Aorta (tissue), 5 donors: ENCODE measurements around the gene KCNT1. TPM values are rescaled to one million over a fixed set of nuclear protein-coding genes. Genes with fewer than 3 reads are reported as not detected.

Experiments
- ATAC-seq: fragments of 200-7000 bp; cut with Tn5 transposase; one replicate; pipeline ENCODE4 v1.9.1; 2022; ENCODE audit warnings: moderate library complexity; ENCODE audit not compliant: low FRiP score
- DNase-seq, 2 donors: peaks; one replicate each; pipeline ENCODE4 v3.0.0-alpha.2; 2020
- H3K27ac ChIP-seq, 2 donors: one replicate each; pipeline ENCODE4 v1.5.1; 2013; ENCODE audit warnings: low read length in 2 of 2, mild to moderate bottlenecking in 2 of 2, moderate library complexity in 2 of 2, control low read depth in 1 of 2, inconsistent platforms in 1 of 2, low read depth in 1 of 2
- H3K27me3 ChIP-seq, 2 donors: one replicate each; pipeline ENCODE4 v1.6.1; 2013; ENCODE audit warnings: control low read depth in 1 of 2, low read length in 1 of 2, mild to moderate bottlenecking in 1 of 2, moderate library complexity in 1 of 2; ENCODE audit not compliant: insufficient read depth in 2 of 2, control insufficient read depth in 1 of 2
- H3K36me3 ChIP-seq, 2 donors: one replicate each; pipeline ENCODE4 v1.6.1; 2013; ENCODE audit warnings: control low read depth in 1 of 2, low read length in 1 of 2, mild to moderate bottlenecking in 1 of 2; ENCODE audit not compliant: insufficient read depth in 2 of 2, control insufficient read depth in 1 of 2
- H3K4me1 ChIP-seq, 2 donors: one replicate each; pipeline ENCODE4 v1.6.1; 2013; ENCODE audit warnings: low read length in 2 of 2, control low read depth in 1 of 2, mild to moderate bottlenecking in 1 of 2, moderate library complexity in 1 of 2; ENCODE audit not compliant: insufficient read depth in 2 of 2, control insufficient read depth in 1 of 2
- H3K4me3 ChIP-seq, 2 donors: one replicate each; pipeline ENCODE4 v1.5.1; 2013; ENCODE audit warnings: low read length in 2 of 2, control low read depth in 1 of 2, mild to moderate bottlenecking in 1 of 2
- H3K9me3 ChIP-seq: one replicate; pipeline ENCODE4 v1.6.1; 2013; ENCODE audit warnings: mild to moderate bottlenecking, low read length; ENCODE audit not compliant: control insufficient read depth
- WGBS, 2 donors: extraction: QIAGEN DNeasy Blood & Tissue Kit; methylation state at CpG; one replicate each; pipeline ENCODE4 v1.1.7; 2013; 5-methylcytosine and 5-hydroxymethylcytosine counted together
- intact Hi-C, 2 donors: fragments of 100-400 bp; cut with DNase I; formaldehyde crosslinking; loops; one replicate each; pipeline versions ENCODE4 v1.14.2 to v1.15.0; 2022
- polyA plus RNA-seq, 2 donors: library from polyadenylated mRNA; stranded (reverse); fragments of 200-250 nt; gene quantifications; one replicate each; pipeline ENCODE4 v1.2.3, GENCODE V29; 2013
- total RNA-seq, 2 donors: library from RNA; stranded (reverse); fragmentation: NEBNext Ultra II Directional; extraction: Animal tissue kit (Norgen Biotek cat#: 25700); gene quantifications; one replicate each; pipeline ENCODE4 v1.2.1, GENCODE V29; 2021
- donor health status: healthy with polysubstance abuse.
- donor health status: Bipolar disorder and iron deficiency.
- donor health status: DM: no; HTN: no; CAD: no.
- donor health status: DM: no; HTN: no; CAD: no.
- donor health status: DM: yes; HTN: yes; CAD: no.

KCNT1 gene
- total and polyA plus RNA-seq, 4 donors: 0.16 to 0.78 TPM; not detected in 2

DNA sequence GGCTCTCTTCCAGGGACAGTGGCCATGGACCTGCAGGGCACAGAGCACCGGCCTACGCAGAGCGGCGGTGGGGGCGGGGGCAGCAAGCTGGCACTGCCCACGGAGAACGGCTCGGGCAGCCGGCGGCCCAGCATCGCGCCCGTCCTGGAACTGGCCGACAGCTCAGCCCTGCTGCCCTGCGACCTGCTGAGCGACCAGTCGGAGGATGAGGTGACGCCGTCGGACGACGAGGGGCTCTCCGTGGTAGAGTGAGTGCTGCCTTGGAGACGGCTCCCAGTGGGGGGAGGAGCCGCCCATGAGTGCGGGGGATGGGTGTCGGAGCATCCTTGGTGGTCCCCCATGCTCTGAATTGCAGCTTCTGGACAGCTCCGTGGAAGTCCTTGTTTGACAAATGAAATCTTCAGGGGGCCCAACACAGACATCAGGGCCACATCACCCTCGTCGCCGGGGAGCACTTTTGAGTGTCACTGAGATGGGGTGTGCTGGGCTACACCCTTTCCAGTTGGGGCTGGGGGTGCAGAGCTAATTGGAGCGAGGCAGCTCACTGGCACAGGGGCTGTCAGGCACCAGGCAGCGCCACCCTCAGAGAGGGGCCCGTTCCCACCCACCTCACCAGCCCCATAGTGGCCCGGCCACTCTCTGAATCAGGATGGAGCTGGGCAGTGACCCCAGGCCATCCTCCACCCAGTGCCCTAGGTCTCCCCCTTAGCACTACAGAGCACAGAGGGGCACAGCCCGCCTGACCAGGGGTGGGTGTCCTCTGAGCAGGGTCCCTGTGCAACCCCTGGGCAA lies 70.9 kb downstream of the KCNT1 start:
- Histone ChIP-seq H3K4me3 (no peak overlapping the region), H3K4me1 (no peaks in the 10 kb centered on the region), H3K9me3 (no peaks in the 10 kb centered on the region), H3K27me3 (no peaks in the 10 kb centered on the region), H3K27ac (no peak overlapping the region), H3K36me3 (no peaks in the 10 kb centered on the region)
- intact Hi-C loops: loop anchor here in 1 of 2 donors (10.0 kb wide), 1 partner anchor 58 kb away; no protein-coding TSS in a partner anchor
- no peak for DNase-seq
- WGBS, 2 donors: 75 to 76% methylated on average over 36 of the region's 36 CpGs
- no peak for ATAC-seq

DNA sequence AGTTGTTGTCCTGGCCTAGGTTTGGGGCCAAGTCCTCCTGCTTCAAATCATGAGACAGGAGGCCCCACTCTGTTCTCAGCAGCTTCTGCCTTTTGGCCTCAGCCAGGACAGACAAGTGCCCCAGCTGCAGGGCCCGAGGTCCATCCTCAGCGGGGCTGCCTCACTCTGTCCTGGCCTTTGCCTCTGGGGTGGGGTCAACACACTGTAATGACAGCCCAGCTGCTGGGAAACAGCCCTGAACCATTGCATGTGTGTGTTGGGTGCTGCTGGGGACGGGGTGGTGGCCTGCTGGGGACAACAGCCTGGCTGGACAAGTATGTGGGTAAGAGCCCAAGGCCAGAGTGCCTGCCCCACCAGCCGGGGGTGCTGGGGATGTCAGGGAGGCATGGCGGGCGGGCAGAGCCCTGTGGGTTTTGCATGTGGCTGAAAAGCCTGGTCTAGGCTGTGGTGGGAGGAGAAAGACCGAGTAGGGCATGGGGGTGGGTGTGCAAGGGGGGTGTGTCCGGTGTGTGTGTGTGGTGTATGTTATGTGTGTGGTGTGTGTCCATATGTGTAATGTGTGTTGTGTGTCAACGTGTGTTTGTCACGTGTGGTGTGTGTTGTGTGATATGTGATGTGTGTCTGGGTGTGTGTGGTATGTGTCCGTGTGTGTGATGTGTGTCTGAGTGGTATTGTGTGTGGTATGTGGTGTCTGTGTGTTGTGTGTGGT lies 71.7 kb downstream of the KCNT1 start:
- H3K9me3 ChIP-seq: no peaks in the 10 kb centered on the region
- H3K27me3 ChIP-seq: no peaks in the 10 kb centered on the region
- H3K4me1 ChIP-seq: no peaks in the 10 kb centered on the region
- no peak for ATAC-seq
- intact Hi-C loops: loop anchor here in 1 of 2 donors (10.0 kb wide), 1 partner anchor 59 kb away; no protein-coding TSS in a partner anchor
- H3K27ac ChIP-seq: no peak overlapping the region
- no peak for DNase-seq
- H3K36me3 ChIP-seq: no peaks in the 10 kb centered on the region
- no peak overlapping the region for H3K4me3 ChIP-seq
- WGBS, 2 donors: 82 to 84% methylated on average over 11 of the region's 11 CpGs

DNA sequence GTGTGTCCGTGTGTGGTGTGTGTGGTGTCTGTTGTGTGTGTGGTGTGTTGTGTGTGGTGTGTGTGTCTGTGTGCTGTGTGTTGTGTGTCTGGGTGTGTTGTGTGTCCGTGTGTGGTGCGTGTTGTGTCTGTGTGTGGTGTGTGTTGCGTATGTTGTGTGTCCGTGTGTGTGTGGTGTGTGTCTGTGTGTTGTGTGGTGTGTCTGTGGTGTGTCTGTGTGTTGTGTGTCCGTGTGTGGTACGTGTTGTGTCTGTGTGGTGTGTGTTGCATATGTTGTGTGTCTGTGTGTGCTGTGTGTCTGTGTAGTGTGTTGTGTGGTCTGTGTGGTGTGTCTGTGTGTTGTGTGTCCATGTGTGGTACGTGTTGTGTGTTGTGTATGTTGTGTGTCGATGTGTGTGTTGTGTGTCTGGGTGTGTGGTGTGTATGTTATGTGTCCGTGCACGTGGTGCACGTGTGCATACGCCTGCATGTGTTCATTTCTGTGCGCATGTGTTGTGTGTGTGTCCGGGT lies 72.3 kb downstream of the KCNT1 start:
- no peaks in the 10 kb centered on the region for H3K9me3 ChIP-seq
- H3K27ac ChIP-seq: no peak overlapping the region
- no peak overlapping the region for H3K4me3 ChIP-seq
- H3K27me3 ChIP-seq: no peaks in the 10 kb centered on the region
- WGBS, 2 donors: 93% methylated on average over 15 of the region's 15 CpGs
- no peaks in the 10 kb centered on the region for H3K36me3 ChIP-seq
- H3K4me1 ChIP-seq: no peaks in the 10 kb centered on the region
- DNase-seq: no peak
- no peak for ATAC-seq
- intact Hi-C loops: loop anchor here in 1 of 2 donors (10.0 kb wide), 1 partner anchor 59 kb away; no protein-coding TSS in a partner anchor

DNA sequence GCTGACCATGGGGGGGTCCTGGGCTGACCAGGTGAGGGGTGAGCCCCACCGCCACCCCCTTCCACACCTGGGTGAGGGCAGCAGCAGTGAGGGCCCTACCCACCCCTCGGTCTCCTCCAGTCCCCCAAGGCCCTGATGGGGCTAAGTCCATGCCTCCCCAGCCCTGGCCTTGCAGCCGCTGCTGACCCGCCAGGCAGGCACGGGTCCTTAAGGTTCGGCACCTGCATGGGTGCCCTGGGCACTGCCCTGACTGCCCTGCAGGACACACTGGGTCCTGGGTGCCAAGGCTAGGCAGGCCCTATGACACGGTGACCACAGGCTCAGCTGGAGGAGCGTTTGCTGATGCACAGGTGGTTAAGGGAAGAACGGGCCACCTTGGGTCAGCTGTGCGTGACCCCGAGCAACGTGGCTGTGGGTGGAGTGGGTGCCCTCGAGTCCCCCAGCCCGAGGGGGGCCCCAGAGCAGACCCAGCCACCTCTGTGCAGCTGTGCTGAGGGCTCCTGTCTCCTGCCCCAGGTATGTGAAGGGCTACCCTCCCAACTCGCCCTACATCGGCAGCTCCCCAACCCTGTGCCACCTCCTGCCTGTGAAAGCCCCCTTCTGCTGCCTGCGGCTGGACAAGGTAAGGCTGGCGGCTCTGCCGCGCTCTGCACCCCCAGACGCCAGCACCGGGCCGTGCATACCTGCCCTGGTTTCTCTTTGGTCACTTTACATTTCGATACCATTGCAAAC lies 73.0 kb downstream of the KCNT1 start:
- no peak for DNase-seq

DNA sequence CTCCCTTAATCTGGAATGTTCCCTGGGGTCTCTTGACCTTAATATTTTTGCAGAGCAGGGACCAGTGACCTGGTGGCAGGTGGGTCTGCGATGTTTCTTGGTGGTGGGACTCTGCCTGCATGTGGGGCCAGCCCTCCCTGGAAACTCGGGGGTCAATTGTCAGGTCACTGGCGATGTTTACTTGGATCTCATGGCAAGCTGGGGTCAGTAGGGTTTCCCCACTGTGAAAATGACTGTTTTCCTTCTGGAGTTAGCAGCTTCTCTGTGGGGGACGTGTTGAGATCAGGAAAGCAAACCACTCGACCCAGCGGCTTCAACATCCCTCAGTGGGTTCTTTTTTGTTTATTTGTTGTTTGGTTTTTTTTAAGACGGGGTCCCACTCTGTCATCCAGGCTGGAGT lies 73.9 kb downstream of the KCNT1 start:
- DNase-seq (no peak), ATAC-seq (no peak)
- Histone ChIP-seq H3K4me1 (no peaks in the 10 kb centered on the region), H3K4me3 (no peak overlapping the region), H3K36me3 (no peaks in the 10 kb centered on the region), H3K27ac (no peak overlapping the region), H3K9me3 (no peaks in the 10 kb centered on the region), H3K27me3 (no peaks in the 10 kb centered on the region)
- WGBS, 2 donors: 56 to 58% methylated on average over 7 of the region's 7 CpGs
- intact Hi-C loops: loop anchor here in 1 of 2 donors (10.0 kb wide), 1 partner anchor 61 kb away; no protein-coding TSS in a partner anchor

More for the DNA sequence above, 73.0 kb downstream of the KCNT1 start:
- Histone ChIP-seq H3K27ac (no peak overlapping the region), H3K27me3 (no peaks in the 10 kb centered on the region), H3K4me1 (no peaks in the 10 kb centered on the region), H3K4me3 (no peak overlapping the region), H3K9me3 (no peaks in the 10 kb centered on the region), H3K36me3 (no peaks in the 10 kb centered on the region)
- peak; percentile 8 for ATAC-seq
- WGBS, 2 donors: 82 to 84% methylated on average over 24 of the region's 24 CpGs
- intact Hi-C loops: loop anchor here in 1 of 2 donors (10.0 kb wide), 1 partner anchor 60 kb away; no protein-coding TSS in a partner anchor

DNA sequence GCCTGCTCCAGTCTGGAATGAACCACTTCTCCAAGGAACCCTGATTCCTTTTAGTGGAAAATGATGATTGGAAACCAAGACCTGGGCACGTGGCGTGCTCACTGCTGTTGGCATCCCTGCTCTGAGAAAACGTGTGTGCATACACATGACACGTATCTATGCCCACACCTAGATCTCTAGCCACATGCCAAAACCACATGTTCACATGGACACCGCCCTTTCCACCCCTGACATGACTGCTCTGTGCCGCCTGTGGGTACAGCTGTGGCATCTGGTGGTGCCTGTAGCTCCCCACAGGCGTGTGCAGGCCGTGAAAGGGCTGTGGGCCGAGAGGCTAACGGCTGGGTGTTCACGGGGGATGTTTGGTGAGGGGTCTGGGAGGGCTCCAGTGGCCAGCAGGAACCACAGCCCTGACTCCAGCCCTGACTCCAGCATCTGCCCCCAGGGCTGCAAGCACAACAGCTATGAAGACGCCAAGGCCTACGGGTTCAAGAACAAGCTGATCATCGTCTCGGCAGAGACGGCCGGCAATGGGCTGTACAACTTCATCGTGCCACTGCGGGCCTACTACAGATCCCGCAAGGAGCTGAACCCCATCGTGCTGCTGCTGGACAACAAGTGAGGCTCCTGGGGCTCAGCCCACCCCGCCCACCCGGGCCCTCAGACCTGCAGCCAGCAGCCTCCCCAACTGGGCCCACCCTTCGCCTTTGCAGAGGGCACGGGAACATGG lies 75.1 kb downstream of the KCNT1 start:
- ATAC-seq (no peak), DNase-seq (no peak)
- Histone ChIP-seq H3K4me3 (no peak overlapping the region), H3K4me1 (no peaks in the 10 kb centered on the region), H3K27ac (no peak overlapping the region), H3K36me3 (no peaks in the 10 kb centered on the region), H3K9me3 (no peaks in the 10 kb centered on the region), H3K27me3 (no peaks in the 10 kb centered on the region)
- 86 to 88% methylated on average over 25 of the region's 25 CpGs for WGBS, 2 donors
- intact Hi-C loops: loop anchor here in 1 of 2 donors (10.0 kb wide), 1 partner anchor 62 kb away; no protein-coding TSS in a partner anchor

DNA sequence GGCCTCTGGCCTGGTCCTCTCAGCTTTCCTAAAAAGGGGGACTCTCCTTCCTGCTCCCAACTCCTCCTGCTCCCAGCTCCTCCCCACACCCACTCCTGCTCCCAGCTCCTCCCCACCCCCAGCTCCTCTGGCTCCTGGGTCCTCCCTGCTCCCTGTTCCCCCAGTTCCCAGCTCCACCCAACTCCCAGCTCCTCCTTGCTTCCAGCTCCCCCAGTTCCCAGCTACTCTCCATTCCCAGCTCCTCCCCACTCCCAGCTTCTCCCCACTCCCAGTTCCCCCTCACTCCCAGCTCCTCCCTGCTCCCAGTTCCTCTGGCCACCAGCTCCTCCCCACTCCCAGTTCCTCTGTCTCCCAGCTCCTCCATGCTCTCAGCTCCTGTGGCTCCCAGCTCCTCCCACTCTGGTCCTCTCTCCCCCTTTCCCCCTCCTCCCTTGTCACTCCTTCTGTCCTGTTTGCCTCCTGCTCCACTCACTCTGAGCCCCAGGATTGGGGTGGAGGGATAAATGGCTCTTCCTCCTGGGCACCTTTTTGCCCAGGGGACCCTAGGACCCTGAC lies 75.7 kb downstream of the KCNT1 start:
- no peaks in the 10 kb centered on the region for H3K27me3 ChIP-seq
- H3K27ac ChIP-seq: no peak overlapping the region
- no peaks in the 10 kb centered on the region for H3K36me3 ChIP-seq
- no peaks in the 10 kb centered on the region for H3K9me3 ChIP-seq
- no peaks in the 10 kb centered on the region for H3K4me1 ChIP-seq
- no peak overlapping the region for H3K4me3 ChIP-seq
- intact Hi-C loops: loop anchor here in 1 of 2 donors (10.0 kb wide), 1 partner anchor 63 kb away; no protein-coding TSS in a partner anchor
- ATAC-seq: no peak
- DNase-seq: no peak
